Measurements from ENCODE around the gene SMC6.

GRCh38 chr2:17680119-17680518, 73.5 kb downstream of the SMC6 start:
- TF ChIP-seq CTCF (IDR thresholded peaks at IDR 0.05) (no peak), POLR2A (IDR thresholded peaks at IDR 0.05) (no peak)
